OCI-M2 (cell line): ENCODE data around the gene TEX26.

Experiments
- DNase-seq: peaks from one replicate; lab custom pipeline; 2025; ENCODE audit not compliant: unreplicated experiment; lab: John Stamatoyannopoulos, UW

TEX26 gene

DNA sequence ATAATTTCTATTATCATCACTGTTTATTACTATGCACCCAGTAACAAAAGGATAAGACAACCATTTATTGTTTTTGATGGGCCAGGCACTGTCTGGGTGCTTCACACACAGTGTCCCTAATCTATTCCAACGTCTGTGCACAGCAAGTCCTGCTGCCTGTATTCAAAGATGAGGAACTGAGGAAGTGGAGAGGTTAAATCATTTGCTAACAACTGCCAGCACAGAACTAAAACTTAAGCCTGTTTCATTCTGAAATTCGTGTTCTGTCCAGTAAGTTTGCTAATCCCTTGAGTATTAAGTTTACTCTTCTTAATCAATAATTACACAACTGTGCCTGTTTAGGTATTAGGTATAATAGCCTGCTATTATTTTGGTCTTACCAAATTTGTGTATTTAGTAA is 41.9 kb downstream of the TEX26 start:
- no peak for DNase-seq

DNA sequence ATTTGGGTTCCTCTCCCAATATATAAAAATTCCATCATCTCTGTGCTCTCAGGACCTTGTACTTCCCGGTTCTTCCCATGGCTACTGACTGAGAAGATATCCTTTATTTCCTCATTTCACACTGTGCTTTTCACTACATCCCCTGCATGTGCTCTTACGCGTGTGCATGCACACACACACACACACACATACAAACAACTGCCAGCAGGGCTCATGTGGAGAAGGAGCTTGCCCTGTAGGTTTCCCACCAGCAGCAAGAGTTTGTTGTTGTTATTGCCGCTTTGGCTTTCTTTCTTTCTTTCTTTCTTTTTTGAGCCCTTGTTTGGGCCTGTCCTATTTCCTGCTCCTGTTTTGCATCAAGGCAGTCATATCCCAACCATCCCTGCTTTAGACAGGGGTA is 43.6 kb downstream of the TEX26 start:
- no peak for DNase-seq

DNA sequence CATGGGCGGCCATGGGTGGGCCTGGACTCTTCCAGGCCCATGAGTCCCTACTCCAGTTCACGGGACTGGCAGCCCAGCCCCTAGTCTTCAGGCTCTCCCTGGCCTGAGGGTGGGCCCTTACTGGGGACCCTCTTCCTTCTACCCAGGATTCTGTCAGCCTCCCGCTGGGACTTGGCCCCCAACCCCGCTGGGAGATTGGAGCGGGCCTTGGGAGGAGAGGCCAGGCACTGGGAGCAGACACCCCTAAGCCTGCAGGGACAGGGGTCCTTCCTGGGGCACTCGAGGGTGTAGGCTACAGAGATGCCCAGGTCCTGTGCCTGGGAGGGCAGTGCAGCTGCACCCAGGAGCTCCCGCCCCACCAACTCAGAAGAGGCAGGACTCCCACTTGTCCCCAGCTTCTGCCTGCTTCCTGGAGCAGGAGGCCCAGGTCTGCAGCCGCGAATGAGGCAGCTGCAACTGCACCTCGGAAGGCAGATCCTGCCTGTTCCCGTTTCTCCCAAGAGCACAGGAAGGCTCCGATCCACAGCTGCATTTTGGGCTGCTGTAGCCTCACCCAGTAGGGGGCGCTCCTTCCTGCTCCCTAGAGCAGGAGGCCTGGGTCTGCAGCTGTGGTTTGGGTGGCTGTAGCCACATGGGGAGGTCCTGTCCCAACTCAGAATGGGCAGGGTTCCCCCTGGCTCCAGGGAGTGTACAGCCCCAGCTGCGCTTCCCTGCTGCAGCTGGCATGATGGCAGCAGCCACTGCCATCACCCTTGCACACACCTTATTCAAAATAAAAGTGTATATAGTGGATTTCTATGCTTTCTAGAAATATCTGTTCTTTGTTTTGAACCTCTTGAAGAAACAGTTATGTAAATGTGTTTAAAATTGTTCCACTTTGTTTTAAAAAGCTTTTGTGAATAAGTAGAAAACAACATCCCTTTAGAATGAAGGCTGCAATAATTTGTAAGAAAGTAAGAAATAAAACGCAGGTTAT is 46.8 kb downstream of the TEX26 start:
- no peak for DNase-seq

DNA sequence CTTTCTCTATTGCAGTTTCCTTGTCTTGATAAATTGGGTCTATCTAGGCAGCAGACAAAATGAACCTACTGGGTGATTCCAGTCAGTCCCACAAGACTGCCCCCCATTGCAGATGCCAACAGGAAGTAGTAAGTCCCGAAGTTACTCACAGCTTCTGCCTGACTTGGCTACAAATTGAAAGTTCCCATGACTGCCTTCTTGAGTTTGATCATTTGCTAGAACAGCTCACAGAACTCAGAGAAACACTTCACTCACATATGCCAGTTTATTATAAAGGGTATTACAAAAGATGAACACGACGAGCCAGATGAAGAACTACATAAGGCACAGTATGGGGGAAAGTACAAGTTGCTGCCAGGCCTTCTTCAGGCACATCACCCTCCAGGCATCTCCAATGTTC is 50.0 kb downstream of the TEX26 start:
- no peak for DNase-seq

DNA sequence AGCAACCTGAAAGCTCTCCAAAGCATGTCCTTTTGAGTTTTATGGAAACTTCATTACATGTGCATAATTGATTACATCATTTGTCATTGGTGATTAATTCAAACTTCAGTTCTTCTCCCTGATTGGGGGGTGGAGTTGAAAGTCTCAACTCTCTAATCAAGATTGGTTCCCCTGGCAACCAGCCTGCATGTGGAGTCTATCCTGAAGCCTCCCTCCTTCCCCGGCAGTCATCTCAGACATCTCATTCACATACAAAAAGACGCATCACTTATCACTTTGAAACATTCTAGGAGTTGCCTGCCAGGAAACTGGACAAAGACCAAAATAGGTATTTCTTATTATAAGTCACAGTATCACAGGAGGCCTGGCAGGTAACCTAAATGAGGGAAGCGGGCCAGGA is 50.5 kb downstream of the TEX26 start:
- DNase-seq = no peak

DNA sequence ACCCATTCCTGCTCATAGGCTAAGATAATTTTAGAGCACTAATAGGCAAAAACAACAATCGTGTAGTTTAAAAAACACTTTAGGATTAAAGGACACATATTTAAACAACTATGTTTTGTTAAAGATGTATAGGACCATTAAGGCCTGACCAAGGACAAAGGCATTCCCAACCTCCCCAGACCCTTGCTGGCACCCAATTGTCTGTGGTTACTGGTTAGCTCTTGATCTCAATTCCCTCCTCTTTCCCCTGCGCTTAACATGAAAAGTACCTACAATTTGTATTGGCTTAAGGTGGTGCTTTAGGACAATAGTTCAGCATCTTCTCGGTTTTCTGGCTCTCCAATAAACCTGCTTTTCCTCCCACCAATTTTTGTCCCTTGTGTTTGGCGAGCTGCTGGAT is 51.0 kb downstream of the TEX26 start:
- DNase-seq = no peak

DNA sequence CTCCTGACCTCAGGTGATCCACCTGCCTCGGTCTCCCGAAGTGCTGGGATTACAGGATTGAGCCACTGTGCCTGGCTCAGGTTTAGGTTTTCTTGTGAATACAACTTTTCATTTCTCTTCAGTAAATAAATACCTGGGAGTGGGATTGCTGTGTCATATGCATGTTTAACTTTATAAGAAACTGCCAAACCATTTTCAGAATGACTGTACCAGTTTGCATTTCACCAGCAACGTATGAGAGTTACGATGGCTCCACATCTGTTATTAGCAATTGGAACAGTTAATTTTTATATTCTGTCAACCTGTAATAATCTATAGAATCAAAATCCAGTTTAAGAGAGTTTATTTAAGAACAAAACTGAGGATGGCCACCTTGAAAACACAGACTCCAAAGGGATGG is 52.2 kb downstream of the TEX26 start:
- DNase-seq = no peak

DNA sequence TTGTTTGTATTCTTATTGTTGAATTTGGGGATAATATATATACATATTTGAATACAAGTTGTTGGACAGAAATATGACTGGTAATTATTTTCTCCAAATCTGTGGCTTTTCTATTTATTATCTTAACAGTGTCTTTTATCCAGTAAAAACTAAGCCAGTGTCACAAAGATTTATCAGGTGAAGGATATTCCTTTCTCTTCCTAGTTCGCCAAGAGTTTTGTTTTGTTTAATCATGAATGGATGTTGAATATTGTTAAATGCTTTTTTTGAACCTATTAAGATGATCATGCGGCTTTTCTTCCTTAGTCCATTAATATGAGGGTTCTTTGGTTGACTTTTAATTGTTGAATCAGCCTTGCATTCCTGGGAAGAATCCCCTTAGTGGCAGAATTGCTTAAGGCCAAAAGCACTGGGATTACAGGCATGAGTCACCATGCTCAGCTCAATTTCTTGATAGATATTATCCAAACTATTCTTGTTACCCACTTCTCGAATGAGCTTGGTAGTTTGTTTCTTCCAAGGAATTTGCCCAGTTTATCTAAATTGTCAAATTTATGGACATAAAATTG is 53.3 kb downstream of the TEX26 start:
- no peak for DNase-seq

DNA sequence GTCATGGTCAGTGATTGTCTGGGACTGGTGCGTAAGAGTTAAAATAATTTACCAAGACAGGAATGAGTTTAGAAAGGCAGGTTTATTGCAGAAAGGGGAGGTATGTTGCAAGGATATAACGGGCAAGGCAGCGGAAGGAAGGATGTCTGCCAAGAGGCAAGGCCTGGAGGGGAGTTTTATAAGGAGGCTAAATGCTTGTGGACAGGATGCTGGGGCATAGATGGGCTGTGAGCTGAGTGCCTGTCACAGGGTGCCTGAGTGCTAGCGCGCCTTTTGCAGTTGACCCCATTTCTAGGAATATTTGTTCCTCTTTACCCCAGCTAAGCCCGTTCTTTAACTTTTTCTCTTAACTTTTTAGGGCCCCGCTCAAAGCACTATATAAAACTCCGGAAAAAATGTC is 58.7 kb downstream of the TEX26 start:
- DNase-seq = no peak

DNA sequence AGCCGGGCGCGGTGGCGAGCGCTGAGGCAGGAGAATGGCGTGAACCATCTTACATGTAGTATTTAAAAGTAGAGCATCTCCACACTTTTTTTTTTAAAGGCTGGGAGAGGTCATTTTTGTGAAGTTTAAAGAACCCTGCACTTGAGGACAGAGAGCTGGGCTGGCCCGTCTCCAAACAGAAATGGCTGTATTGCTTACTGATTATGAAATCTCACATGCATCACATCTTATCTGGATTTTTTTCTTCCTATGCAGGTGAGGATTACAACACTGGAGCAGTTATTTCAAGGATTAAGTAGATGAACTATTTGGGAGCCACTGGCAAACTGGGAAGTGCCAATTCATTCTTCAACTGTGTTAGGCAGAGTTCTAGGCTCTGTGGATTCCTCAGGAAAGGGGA is 59.5 kb downstream of the TEX26 start:
- DNase-seq = no peak

DNA sequence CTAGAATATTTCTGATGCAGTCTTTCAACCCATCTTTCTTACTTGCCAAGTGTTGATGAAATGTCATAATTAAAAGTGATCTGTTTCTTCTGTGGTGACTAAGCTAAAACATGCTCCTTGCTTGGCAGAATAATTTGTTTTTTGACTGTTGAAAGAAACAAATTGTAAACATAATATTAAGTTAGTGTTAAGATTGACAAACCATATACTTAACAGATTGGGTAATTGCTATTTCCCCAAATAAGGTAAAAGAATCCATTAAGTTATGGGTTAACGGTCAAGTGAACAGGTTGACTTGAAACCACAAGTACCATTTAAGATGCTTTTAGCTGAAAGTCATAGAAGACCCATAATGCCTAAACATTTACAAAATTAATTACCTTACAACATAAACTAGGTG is 62.9 kb downstream of the TEX26 start:
- no peak for DNase-seq

DNA sequence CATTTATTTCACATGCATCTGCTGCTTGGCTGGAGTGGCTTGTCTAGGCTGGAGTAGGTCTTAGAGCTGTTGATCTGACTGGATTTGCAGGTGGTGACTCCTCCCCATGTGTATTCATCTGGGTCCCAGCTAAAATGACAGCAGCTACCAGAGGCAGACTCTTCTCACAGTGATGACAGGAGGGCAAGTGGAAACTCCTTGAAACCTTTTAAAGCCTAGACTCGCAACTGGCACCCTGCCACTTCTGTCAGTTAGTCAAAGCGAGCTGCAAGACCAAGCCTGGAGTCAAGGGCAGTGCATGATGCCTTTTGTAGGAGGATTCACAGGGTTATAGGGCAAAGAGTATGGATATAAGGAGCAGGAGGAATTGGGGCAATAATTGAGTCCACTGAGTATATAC is 65.2 kb downstream of the TEX26 start:
- DNase-seq = no peak

DNA sequence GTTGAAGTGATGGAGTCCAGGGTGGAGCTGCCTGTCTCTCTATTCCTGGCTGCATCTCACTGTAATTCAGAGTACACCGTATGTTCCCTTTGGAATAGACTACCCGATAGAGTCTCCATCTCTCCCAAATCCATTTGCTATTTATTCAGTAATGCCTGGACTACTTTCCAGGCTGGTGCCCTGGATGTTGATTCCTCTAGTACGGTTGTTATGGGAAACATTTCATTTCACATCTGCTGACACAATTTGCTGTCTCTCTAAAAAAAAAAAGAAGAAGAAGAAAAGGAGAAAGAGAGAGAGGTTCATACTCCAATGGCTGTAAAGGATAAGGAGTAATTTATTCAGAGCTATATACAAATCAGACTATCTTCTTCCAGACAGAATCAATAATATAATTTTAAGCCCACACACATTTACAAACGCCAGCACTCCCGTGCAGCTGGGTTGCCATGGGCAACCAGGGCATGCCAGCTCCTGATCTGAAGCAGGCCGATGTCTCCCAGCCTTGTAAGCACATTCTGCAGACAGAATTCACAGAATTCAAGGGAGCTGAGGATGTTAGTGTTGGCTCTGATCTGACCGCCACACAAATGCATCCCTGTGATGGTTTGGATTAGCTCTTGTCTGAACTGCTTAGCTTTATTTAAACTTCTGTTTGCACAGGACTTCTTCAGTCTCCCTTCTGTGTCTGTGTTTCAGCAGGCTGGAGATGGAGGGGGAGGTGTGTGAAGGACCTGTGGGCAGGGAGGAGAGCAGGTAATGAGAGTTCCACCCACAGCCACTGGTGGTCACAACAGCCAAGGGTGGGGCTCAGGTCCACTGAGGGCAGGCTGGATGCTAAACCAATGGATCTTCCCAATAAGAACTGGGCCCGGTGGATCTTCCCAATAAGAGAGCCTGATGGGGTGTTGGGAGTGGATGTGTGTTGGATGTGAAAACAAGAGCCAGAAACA is 66.0 kb downstream of the TEX26 start:
- no peak for DNase-seq

DNA sequence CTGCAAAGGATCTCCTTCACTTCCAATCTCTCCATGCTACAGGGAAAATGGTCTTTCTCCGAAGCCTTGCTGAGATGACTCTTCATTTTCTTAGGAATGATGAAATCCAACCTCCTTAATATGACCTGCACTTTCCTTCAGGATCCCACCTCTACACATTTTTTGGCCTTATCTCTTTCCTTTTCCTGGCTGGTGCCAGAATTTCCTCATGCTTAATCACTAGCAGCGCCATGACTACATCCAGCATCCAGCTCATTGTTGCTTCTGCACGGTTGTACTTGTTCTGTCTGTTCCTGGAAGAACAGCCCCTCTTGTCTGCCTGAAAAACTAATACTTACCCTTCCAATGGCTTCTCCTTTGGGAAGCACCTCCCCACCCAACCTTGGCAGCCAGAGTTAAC is 68.4 kb downstream of the TEX26 start:
- DNase-seq = no peak

DNA sequence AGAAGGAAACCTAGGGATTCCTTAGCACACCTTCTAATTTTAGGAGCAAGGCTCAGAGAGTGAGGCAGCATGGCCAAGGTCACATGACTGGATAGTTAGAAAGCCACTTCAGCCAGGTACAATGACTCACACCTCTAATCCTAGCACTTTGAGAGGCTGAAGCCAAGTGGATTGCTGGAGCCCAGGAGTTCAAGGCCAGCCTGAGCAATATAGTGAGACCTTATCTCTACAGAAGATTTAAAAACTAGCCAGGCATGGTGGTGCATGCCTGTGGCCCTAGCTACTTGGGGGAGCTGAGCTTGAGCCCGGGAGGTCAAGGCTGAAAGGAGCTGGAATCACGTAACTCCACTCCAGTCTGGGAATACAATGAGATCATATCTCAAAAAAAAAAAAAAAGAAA is 69.2 kb downstream of the TEX26 start:
- no peak for DNase-seq

DNA sequence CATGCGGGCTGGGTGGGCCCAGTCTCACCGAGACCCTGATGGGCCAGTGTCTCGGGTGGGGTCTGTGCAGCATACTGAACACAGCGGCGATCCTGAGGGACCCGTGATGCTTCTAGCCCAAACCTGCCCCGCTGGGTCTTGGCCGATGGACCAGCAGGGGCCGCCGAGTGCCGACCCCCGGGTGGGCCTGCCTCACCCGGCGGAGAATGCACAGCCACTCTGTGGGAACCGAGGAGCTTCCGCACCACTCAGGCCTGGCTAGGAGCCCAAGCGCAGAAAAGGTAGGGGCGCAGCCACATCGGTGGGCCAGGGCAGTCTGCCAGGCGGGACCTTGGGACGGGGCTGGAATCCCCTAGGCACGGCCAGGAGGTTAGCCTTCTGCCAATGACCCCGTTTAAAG is 72.6 kb downstream of the TEX26 start:
- no peak for DNase-seq

DNA sequence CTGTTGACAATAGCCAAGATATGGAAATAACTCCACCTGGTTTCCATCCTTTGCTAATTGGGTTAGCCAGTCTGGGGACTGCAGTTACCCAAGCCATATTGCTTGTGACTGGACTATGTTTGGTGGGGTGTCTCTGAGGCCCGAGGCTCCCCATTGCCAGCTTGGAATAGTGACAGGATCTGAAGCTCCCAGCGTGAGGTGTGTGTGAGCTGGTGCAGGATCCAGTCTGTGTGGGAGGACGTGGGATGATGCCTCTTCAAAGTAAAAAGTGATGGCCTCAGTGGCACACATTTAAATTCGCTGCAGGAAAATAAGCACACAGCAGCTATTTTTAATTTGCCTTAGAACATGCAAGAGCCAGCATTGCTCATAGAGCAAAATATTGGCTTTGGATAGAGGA is 75.0 kb downstream of the TEX26 start:
- DNase-seq = no peak

DNA sequence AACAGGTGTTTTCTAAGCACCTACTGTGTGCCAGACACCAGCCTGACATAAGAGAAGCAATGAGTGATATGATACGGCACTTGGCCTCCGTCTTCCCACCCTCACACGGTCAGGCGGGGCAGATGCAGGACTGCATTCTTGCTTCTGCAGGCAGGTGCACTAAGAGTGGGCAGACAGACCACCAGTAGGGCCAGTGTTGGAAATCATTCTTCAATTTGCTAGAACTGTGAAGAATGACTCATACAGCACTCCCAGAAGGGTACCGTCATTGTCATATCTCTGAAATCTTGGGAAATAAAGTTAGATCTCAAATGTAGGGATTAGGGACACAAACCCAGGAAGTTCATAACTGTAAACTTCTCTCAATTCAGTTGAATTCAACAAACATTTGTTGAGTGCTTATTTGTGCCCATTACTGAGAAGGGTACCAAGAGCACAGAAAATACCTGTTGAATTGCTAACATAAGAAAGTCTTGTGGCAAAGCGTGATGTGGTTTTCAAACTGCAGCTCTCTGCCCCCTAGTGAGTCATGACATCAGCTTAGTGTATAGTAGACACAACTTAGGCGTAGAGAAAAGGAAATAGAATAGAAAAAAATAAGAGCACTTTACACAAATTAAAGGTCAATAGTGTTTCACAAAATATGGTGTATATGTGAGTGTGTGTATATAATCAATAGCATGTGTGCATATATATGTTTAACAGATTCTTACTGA is 76.1 kb downstream of the TEX26 start:
- DNase-seq = no peak

DNA sequence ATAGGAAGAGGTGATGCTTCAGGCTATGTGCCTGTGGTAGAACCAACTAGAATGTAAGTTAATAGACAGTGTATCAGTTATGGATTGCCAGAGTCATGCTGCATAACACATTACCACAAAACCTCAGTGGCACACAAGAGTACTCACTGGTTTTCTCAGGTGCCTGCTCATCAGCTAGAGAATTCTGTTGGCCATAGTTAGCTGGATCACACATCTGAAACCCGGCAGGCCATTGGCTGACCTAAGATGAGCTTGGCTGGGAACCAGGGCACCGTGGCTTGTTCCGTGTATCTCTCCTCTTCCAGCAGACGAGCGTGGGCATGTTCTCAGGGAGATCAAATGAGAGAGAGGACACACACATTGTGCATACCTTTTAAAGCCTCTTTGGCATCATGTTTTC is 76.7 kb downstream of the TEX26 start:
- DNase-seq = no peak

DNA sequence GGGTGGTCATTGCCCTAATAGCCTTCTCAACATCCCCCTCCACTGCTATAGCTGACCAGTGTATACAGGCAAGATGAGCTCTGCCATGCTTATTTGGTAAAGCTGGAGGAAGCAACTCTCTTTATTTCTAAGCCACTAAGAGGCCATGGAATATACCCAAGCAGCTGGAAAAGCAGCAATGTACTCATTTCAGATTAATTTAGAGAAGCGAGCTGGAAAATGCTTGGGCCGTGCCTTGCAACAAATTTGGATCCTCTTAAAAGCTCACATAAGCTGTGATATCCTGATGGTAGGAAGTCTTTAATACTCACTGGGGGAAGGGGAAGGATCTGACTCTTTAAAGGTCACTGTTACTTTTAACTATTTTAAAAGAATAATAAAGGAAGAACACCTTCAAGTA is 77.8 kb downstream of the TEX26 start:
- DNase-seq = no peak
